MM.1S (cell line): Measurements from ENCODE around the gene RCVRN.
A peak's percentile ranks its signal among the peaks of the same experiment; 100 is the strongest.
"Not testable (repeated sequence)": the region's sequence is repeated elsewhere in the genome, so short reads cannot be mapped to it uniquely, and the experiment has no call there.

Source experiments
- DNase-seq: peaks from one replicate; pipeline ENCODE4 v3.0.0-alpha.2; 2015
- H2AFZ ChIP-seq: fragments of 300-600 bp; sonication (generic); 2 replicates; pipeline ENCODE4 v1.6.0; 2016; ENCODE audit warnings: antibody characterized with exemption, low read length
- H3F3A ChIP-seq: fragments of 300-600 bp; sonication (generic); 2 replicates; pipeline ENCODE4 v1.6.1; 2016; ENCODE audit warnings: mild to moderate bottlenecking, antibody characterized with exemption, low read length, moderate library complexity, mixed read lengths; ENCODE audit not compliant: insufficient read depth
- H3K27ac ChIP-seq: fragments of 300-600 bp; sonication (generic); 2 replicates; pipeline ENCODE4 v1.5.1; 2016; ENCODE audit warnings: mild to moderate bottlenecking, low read length
- H3K27me3 ChIP-seq: fragments of 300-600 bp; sonication (generic); replicated peaks from 2 replicates; pipeline ENCODE4 v1.6.0; 2016; ENCODE audit warnings: low read length; ENCODE audit not compliant: insufficient read depth
- H3K36me3 ChIP-seq: fragments of 300-600 bp; sonication (generic); replicated peaks from 2 replicates; pipeline ENCODE4 v1.6.1; 2016; ENCODE audit warnings: mild to moderate bottlenecking, low read length, mixed read lengths; ENCODE audit not compliant: insufficient read depth
- H3K4me1 ChIP-seq: fragments of 300-600 bp; sonication (generic); 2 replicates; pipeline ENCODE4 v1.6.1; 2016; ENCODE audit warnings: low read length, mixed read lengths
- H3K4me2 ChIP-seq: fragments of 300-600 bp; sonication (generic); 2 replicates; pipeline ENCODE4 v1.6.0; 2016; ENCODE audit warnings: low read depth, low read length
- H3K4me3 ChIP-seq: fragments of 300-600 bp; sonication (generic); 2 replicates; pipeline ENCODE4 v1.5.1; 2016; ENCODE audit warnings: low read length, mixed read lengths
- H3K79me2 ChIP-seq: fragments of 300-600 bp; sonication (generic); 2 replicates; pipeline ENCODE4 v1.6.1; 2016; ENCODE audit warnings: mixed run types, low read length, mixed read lengths
- H3K9ac ChIP-seq: fragments of 300-600 bp; sonication (generic); 2 replicates; pipeline ENCODE4 v1.6.1; 2016; ENCODE audit warnings: low read length, mixed read lengths
- H3K9me2 ChIP-seq: fragments of 300-600 bp; sonication (generic); replicated peaks from 2 replicates; pipeline ENCODE4 v1.6.1; 2016; ENCODE audit warnings: mild to moderate bottlenecking, low read length, mixed read lengths; ENCODE audit not compliant: insufficient read depth
- H3K9me3 ChIP-seq: fragments of 300-600 bp; sonication (generic); replicated peaks from 2 replicates; pipeline ENCODE4 v1.6.1; 2016; ENCODE audit warnings: mild to moderate bottlenecking, low read length, mixed read lengths; ENCODE audit not compliant: insufficient read depth
- H4K20me1 ChIP-seq: fragments of 300-600 bp; sonication (generic); 2 replicates; pipeline ENCODE4 v1.6.1; 2016; ENCODE audit warnings: mild to moderate bottlenecking, low read length, moderate library complexity, mixed read lengths; ENCODE audit not compliant: insufficient read depth
- EZH2 ChIP-seq: fragments of 300-600 bp; sonication (generic); optimal IDR thresholded peaks from 2 replicates; pipeline ENCODE3; 2017; ENCODE audit warnings: low read depth, mild to moderate bottlenecking, antibody characterized with exemption, low read length, mixed read lengths
- EZH2phosphoT487 ChIP-seq: fragments of 300-600 bp; sonication (generic); IDR thresholded peaks from 2 replicates; pipeline ENCODE4 v1.6.1; 2018; ENCODE audit warnings: antibody characterized with exemption, low read length
- TF ChIP-seq, protein P1 (sequence below): fragments of 300-600 bp; sonication (generic); IDR thresholded peaks from 2 replicates; pipeline ENCODE4 v1.5.1; 2016; ENCODE audit warnings: antibody characterized with exemption, low read length, mixed read lengths

The RCVRN gene

DNA sequence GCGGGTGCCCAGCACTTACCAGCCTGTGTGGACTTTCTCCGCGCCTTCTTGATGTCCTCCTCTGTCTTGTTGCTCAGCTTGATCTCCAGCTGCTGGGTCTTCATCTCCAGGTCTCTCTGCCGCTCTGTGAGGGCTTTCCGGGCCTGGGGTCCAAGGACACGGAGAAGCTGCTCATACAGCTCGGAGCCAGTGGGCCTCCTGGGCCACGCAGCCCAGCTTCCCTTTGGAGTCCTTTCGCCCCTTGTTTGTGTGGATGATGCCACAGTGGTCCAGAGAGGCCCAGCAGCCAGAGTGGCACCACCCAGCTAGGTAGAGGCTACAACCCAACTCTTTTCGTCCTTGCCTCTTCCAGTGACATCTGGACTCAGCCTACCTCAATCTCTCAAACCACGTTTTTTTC lies 20.4 kb upstream of the RCVRN start:
- TF ChIP-seq, protein P1, sequence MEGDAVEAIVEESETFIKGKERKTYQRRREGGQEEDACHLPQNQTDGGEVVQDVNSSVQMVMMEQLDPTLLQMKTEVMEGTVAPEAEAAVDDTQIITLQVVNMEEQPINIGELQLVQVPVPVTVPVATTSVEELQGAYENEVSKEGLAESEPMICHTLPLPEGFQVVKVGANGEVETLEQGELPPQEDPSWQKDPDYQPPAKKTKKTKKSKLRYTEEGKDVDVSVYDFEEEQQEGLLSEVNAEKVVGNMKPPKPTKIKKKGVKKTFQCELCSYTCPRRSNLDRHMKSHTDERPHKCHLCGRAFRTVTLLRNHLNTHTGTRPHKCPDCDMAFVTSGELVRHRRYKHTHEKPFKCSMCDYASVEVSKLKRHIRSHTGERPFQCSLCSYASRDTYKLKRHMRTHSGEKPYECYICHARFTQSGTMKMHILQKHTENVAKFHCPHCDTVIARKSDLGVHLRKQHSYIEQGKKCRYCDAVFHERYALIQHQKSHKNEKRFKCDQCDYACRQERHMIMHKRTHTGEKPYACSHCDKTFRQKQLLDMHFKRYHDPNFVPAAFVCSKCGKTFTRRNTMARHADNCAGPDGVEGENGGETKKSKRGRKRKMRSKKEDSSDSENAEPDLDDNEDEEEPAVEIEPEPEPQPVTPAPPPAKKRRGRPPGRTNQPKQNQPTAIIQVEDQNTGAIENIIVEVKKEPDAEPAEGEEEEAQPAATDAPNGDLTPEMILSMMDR = no peak
- TF ChIP-seq EZH2 = no peak
- H3K4me2 ChIP-seq = no peak overlapping the region
- no peak overlapping the region for H2AFZ ChIP-seq
- no peak for DNase-seq
- H3K9ac ChIP-seq = no peak overlapping the region
- H3F3A ChIP-seq = no peaks in the 10 kb centered on the region
- H3K4me3 ChIP-seq = no peak overlapping the region
- H3K9me3 ChIP-seq = no peaks in the 10 kb centered on the region
- no peaks in the 10 kb centered on the region for H3K9me2 ChIP-seq
- H3K79me2 ChIP-seq = no peaks in the 10 kb centered on the region
- peaks cover 8% of the 10 kb centered on the region; the same call in 1 of the 2 replicates for H3K27me3 ChIP-seq
- no peaks in the 10 kb centered on the region for H4K20me1 ChIP-seq
- H3K36me3 ChIP-seq = no peaks in the 10 kb centered on the region
- H3K27ac ChIP-seq = no peak overlapping the region
- H3K4me1 ChIP-seq = no peaks in the 10 kb centered on the region

DNA sequence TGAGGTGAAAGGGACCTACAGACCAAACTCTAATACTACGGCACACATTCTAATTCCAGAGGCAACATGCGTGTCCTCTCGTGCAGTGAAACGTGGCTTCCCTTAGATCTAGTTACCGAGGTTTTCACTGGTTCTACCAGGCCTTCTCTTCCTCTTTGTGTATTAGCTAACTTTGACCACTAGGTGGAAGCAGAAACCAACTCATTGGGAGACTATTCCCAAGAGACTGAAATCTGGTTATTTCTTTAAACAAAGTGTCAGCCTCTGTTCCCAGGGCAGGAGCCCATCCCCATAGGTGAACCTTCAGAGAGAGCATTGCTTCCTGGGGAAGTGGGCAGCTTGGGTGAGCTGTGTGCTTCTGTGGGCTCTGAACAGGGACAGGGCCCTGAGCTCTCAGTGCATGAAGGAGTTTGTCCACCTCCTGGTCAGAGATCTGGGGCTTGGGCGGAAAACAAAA lies 19.7 kb upstream of the RCVRN start:
- no peaks in the 10 kb centered on the region for H3K4me1 ChIP-seq
- no peaks in the 10 kb centered on the region for H4K20me1 ChIP-seq
- no peaks in the 10 kb centered on the region for H3F3A ChIP-seq
- H3K79me2 ChIP-seq = no peaks in the 10 kb centered on the region
- H3K9ac ChIP-seq = no peak overlapping the region
- H3K36me3 ChIP-seq = no peaks in the 10 kb centered on the region
- TF ChIP-seq EZH2phosphoT487 (no peak), EZH2 (no peak)
- TF ChIP-seq, protein P1 = peak; percentile 76
- no peaks in the 10 kb centered on the region for H3K9me3 ChIP-seq
- H2AFZ ChIP-seq = no peak overlapping the region
- no peak overlapping the region for H3K4me2 ChIP-seq
- no peak overlapping the region for H3K27ac ChIP-seq
- H3K9me2 ChIP-seq = no peaks in the 10 kb centered on the region
- peaks cover 1% of the 10 kb centered on the region; the same call in 1 of the 2 replicates for H3K27me3 ChIP-seq
- no peak overlapping the region for H3K4me3 ChIP-seq
- DNase-seq = peak; percentile 45

DNA sequence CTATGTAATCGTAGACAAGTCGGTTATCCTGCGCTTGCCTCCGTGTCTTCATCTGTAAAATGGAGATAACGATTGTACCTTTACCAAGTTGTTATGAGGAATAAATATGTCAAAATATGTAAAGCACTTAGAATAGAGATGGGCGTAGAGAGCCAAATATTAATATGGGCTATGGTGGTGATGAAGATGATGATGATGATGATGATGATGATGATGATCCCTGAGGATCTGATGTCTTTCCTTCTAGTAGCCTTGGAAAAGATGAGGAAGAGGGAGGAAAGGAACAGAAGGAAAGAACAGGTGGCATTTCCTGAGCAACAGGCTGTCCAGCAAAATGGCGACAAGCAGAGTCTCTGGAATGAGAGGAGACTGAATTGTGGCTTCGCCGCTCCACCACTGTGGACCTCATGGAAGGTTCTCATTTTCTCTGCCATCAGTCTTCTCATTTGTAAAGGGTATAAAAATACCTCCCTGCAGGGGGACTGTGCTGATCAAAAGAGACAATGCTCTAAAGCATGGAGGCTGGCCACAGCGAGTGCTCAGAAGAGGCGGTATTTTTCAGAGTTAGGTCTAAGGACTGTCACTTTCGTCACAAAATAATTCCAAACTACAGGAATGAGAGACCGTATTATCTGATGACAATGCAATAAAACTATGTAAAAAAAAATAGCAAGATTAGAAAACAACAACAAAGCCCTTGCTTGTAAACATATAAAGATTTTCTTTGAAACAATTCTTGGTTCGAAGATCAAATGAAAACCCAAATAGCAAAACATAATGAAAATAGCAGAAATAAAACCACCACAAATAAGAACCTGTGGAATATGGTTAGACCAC lies 17.2 kb upstream of the RCVRN start:
- Histone ChIP-seq H3F3A (no peaks in the 10 kb centered on the region), H3K4me2 (no peak overlapping the region), H3K9ac (no peak overlapping the region), H3K4me3 (no peak overlapping the region), H3K9me2 (no peaks in the 10 kb centered on the region), H3K27ac (no peak overlapping the region), H3K27me3 (no peaks in the 10 kb centered on the region; the same call in 1 of the 2 replicates), H2AFZ (no peak overlapping the region), H3K9me3 (no peaks in the 10 kb centered on the region), H4K20me1 (no peaks in the 10 kb centered on the region), H3K79me2 (no peaks in the 10 kb centered on the region), H3K36me3 (no peaks in the 10 kb centered on the region), H3K4me1 (no peaks in the 10 kb centered on the region)
- no peak for DNase-seq
- TF ChIP-seq EZH2 (no peak), EZH2phosphoT487 (no peak)
- TF ChIP-seq, protein P1 = no peak

DNA sequence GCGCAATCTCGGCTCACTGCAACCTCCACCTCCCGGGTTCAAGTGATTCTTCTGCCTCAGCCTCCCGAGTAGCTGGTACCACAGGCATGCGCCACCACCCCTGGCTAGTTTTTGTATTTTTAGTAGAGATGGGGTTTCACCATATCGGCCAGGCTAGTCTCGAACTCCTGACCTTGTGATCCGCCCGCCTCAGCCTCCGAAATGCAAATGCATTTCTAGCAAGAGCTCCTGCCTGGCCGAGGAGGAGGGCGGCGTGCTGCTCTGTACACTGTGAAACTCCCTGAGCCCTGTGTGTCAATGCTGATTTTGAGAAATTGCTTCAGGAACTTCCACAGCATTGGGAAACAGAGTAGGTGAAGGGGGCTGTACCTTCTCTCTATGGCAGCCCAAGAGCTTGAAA lies 16.1 kb upstream of the RCVRN start:
- not testable (repeated sequence) for H3K9ac ChIP-seq, H3F3A ChIP-seq, H3K36me3 ChIP-seq, H3K27ac ChIP-seq, H2AFZ ChIP-seq, H3K4me2 ChIP-seq, H4K20me1 ChIP-seq, H3K4me3 ChIP-seq, H3K9me3 ChIP-seq, H3K79me2 ChIP-seq, H3K4me1 ChIP-seq, H3K9me2 ChIP-seq, DNase-seq, H3K27me3 ChIP-seq
